Sciatic nerve (tissue), 2 donors: ENCODE results near the gene STARD5. TPM values are rescaled to one million over a fixed set of nuclear protein-coding genes. Genes with fewer than 3 reads are reported as not detected.

Experiments
- ATAC-seq: fragments of 200-7000 bp; cut with Tn5 transposase; one replicate; pipeline ENCODE4 v1.9.1; 2020; ENCODE audit warnings: mild to moderate bottlenecking, moderate library complexity
- DNase-seq: peaks from one replicate; pipeline ENCODE4 v3.0.0-alpha.2; 2020; ENCODE audit warnings: low spot score
- intact Hi-C: fragments of 100-400 bp; cut with DNase I; formaldehyde crosslinking; loops from one replicate; pipeline ENCODE4 v1.14.2; 2022
- total RNA-seq: library from RNA; stranded (reverse); fragmentation: NEBNext Ultra II Directional; extraction: Animal tissue kit (Norgen Biotek cat#: 25700); gene quantifications from one replicate; pipeline ENCODE4 v1.2.1, GENCODE V29; 2021
- donor health status: DM: no; HTN: no; CAD: no.
- donor health status: DM: no; HTN: no; CAD: no.

The STARD5 gene
- total RNA-seq, 1 donor from 2014 or later: 6.1 TPM

GRCh38 chr15:81315452-81316175 is 8.3 kb downstream of the STARD5 start:
- intact Hi-C loops: no loop called here
- DNase-seq (no peak), ATAC-seq (no peak)

- intact Hi-C loops: no loop called here
- ATAC-seq: no peak
- no peak for DNase-seq
Measured at GRCh38 chr15:81314378-81314777, 9.6 kb downstream of the STARD5 start.

- intact Hi-C loops: no loop called here
- DNase-seq (no peak), ATAC-seq (no peak)
Measured at GRCh38 chr15:81313686-81314085, 10.3 kb downstream of the STARD5 start.

- peak; percentile 88 for ATAC-seq
- intact Hi-C loops: no loop called here
- peak; percentile 75 for DNase-seq
Measured at GRCh38 chr15:81312790-81313543, 11.0 kb downstream of the STARD5 start.

- no peak for DNase-seq
- peak; percentile 47 for ATAC-seq
- intact Hi-C loops: no loop called here
Measured at GRCh38 chr15:81311752-81312464, 12.0 kb downstream of the STARD5 start.

- intact Hi-C loops: no loop called here
- DNase-seq (no peak), ATAC-seq (no peak)
Measured at GRCh38 chr15:81310480-81310879, 13.5 kb downstream of the STARD5 start.

GRCh38 chr15:81309647-81310450 is 14.1 kb downstream of the STARD5 start:
- DNase-seq (no peak), ATAC-seq (no peak)
- intact Hi-C loops: no loop called here

GRCh38 chr15:81308260-81308659 is 15.7 kb downstream of the STARD5 start:
- no peak for ATAC-seq
- intact Hi-C loops: no loop called here
- no peak for DNase-seq

GRCh38 chr15:81304226-81304625 is 19.7 kb downstream of the STARD5 start:
- intact Hi-C loops: no loop called here
- DNase-seq: no peak

GRCh38 chr15:81303244-81304225 is 20.4 kb downstream of the STARD5 start:
- peak; percentile 5 for ATAC-seq
- intact Hi-C loops: no loop called here
- no peak for DNase-seq

More at GRCh38 chr15:81304226-81304625, 19.7 kb downstream of the STARD5 start:
- ATAC-seq: peak; percentile 82

- ATAC-seq: peak; percentile 37
- intact Hi-C loops: no loop called here
- no peak for DNase-seq
Measured at GRCh38 chr15:81302701-81303109, 21.2 kb downstream of the STARD5 start.

GRCh38 chr15:81301815-81302399 is 22.0 kb downstream of the STARD5 start:
- peak; percentile 75 for ATAC-seq
- intact Hi-C loops: no loop called here
- DNase-seq: no peak

- DNase-seq: no peak
- intact Hi-C loops: no loop called here
- ATAC-seq: no peak
Measured at GRCh38 chr15:81301385-81301784, 22.6 kb downstream of the STARD5 start.

- intact Hi-C loops: no loop called here
- DNase-seq (no peak), ATAC-seq (no peak)
Measured at GRCh38 chr15:81299630-81300273, 24.2 kb downstream of the STARD5 start.

- DNase-seq: no peak
- no peak for ATAC-seq
- intact Hi-C loops: no loop called here
Measured at GRCh38 chr15:81299156-81299555, 24.8 kb downstream of the STARD5 start.

GRCh38 chr15:81298611-81299010 is 25.3 kb downstream of the STARD5 start:
- DNase-seq: no peak
- no peak for ATAC-seq
- intact Hi-C loops: no loop called here
